GM18858 (cell line): Measurements from ENCODE around the gene MZB1.
A peak's percentile ranks its signal among the peaks of the same experiment; 100 is the strongest.
"Not testable (repeated sequence)": the region's sequence is repeated elsewhere in the genome, so short reads cannot be mapped to it uniquely, and the experiment has no call there.

Experiments
- ATAC-seq: cut with Tn5 transposase; IDR thresholded peaks from one replicate; pipeline ENCODE4 v1.9.1; 2021; ENCODE audit not compliant: unreplicated experiment

The MZB1 gene

DNA sequence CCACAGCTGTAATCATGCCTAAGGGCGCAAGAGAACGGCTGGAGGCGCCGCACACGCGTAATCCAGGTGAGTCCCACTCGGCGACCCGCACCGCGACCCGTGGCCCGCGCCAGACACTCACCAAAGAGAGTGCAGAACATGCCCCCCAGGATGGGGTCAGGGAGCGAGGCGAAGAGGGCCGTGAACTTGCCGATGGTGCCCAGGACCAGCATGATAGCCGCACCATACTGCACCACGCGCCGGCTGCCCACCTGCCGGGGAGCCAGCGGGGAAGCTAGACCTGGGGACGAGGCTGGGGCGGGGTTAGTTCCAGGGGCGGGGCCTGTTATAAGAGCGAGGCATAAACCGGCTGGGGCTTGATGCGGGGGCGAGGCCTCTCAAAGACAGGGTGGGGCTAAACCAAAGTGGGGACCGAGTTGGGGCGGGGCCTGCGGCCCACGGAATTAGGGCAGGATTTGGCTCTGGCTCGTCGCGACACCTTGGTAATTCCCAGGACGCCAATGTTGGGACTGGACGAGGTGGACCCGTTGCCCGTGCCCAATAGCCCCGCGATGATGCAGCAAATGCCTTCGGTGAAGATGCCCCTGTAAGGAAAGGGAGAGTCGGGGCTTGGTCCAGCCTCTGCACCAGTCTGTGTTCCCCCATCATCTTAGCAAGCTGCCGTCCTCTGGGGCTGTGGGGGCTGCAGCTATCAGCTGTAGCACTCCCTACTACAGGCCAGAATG, 11.4 kb downstream of the MZB1 start:
- no peak for ATAC-seq

- ATAC-seq = no peak
Measured at GRCh38 chr5:139377226-139377625, 12.5 kb downstream of the MZB1 start.

- no peak for ATAC-seq
Measured at GRCh38 chr5:139376364-139376763, 13.3 kb downstream of the MZB1 start.

GRCh38 chr5:139374909-139375308, 14.8 kb downstream of the MZB1 start:
- no peak for ATAC-seq

GRCh38 chr5:139371482-139372435, 18.0 kb downstream of the MZB1 start:
- ATAC-seq = no peak

DNA sequence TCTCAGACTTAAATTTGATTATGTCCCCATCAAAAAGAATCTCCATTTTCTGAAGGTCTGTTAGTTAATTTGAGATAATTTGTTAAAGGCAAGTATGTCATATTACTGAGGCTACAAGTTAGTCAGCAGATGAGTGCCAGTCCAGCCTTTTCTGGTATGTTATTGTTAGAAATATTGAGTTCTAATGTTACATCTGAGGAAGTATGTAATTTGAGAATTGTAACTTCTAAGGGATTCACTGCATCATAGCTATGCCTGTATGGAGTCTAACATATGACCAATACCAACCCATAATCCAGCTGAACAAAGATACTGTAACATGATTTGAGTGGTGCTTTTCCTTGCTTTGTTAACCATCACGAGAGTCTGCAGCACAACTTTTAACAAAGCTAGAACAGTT, 20.5 kb downstream of the MZB1 start:
- no peak for ATAC-seq

GRCh38 chr5:139368613-139369012, 21.1 kb downstream of the MZB1 start:
- ATAC-seq = no peak

DNA sequence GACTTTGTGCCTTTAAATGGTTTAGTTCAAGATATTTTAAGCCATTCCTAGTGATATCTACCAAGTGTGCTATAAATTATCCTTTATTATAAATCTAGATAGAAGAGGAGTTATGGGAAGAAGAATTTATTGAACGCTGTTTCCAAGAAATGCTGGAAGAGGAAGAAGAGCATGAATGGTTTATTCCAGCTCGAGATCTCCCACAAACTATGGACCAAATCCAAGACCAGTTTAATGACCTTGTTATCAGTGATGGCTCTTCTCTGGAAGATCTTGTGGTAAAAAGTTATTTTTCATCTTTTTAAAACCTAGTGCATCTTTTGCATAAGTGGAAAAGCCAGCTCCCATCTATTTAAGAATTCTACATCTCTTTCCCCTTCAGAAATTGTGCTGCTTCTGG, 25.2 kb downstream of the MZB1 start:
- ATAC-seq = no peak

DNA sequence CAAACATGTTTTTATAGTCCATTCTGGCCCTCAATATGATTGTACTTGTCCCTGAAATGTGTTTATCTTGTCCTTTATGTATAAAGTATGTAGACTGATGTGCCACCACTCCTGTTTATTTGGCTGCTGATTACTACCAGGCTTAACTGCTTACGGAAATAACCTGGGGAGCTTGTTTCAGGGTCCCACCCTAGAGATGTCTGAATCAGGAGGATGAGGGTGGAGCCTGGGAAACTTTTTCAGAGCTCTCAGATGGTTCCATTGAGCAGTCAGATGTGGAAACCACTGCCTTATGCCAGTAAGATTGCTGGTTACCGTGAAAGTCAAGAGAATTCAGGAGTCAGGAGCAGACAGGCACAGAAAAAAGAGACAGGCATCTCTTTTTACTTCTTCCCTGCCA, 25.8 kb downstream of the MZB1 start:
- no peak for ATAC-seq

DNA sequence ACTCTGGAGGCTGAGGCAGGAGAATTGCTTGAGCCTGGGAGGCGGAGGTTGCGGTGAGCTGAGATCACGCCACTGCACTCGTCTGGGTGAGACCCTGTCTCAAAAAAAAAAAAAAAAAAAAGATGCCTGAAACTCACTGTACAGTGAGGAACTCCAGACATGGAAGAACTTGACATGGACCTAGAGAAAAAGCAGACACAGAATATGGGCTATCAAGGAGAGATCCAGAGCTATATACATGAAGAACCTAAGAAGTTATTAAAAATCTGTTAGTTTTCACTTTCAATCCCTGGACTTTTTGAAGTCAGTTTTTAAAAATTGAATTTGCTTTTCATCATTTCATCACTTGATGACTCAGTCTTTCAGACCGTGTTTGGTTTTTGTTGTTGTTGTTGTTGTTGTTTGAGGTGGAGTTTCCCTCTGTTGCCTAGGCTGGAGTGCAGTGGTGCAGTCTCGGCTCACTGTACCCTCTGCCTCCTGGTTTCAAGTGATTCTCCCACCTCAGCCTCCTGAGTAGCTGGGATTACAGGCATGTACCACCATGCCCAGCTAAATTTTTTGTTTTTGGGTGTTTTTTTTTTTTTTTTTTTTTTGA, 27.8 kb downstream of the MZB1 start:
- no peak for ATAC-seq

- ATAC-seq = no peak
Measured at GRCh38 chr5:139360384-139360783, 29.3 kb downstream of the MZB1 start.

DNA sequence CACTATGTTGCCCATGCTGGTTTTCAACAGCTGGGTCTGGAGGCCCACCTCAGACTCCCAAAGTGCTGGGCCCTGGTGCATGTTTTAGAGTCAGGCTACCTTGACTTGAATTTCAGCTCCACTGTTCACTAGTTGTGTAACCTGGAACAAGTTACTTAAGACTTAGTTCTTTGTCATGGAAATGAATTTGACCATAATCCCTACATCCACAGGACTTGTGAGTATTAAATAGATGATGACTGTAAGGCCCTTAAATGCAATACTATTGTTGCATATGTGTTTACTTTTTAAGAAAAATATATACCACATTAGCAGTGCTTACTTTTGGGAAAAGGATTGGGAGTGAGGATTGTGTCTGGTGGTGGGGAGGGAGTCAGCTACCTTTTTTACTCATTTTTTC, 31.6 kb downstream of the MZB1 start:
- ATAC-seq = no peak

DNA sequence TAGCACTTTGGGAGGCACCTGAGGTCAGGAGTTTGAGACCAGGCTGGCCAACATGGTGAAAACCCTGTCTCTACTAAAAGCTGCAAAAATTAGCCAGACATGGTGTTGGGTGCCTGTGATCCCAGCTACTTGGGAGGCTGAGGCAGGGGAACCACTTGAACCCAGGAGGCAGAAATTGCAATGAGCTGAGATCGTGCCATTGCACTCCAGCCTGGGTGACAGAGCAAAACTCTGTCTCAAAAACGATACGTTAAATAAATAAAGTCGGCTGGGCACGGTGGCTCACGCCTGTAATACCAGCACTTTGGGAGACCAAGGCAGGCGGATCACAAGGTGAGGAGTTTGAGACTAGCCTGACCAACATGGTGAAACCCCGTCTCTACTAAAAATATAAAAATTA, 33.8 kb downstream of the MZB1 start:
- ATAC-seq = not testable (repeated sequence)

- no peak for ATAC-seq
Measured at GRCh38 chr5:139354186-139354585, 35.5 kb downstream of the MZB1 start.

DNA sequence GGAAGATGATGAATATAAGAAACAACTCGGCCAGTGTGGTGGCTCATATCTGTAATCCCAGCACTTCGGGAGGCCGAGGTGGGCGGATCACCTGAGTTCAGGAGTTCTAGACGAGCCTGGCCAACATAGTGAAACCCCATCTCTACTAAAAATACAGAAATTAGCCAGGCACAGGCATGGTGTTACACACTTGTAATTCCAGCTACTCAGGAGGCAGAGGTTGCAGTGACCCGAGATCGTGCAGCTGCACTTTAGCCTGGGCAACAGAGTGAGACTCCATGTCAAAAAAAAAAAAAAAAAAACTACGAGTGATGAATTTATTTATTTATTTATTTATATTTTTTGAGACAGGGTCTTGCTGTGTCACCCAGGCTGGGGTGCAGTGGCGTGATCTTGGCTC, 41.9 kb downstream of the MZB1 start:
- not testable (repeated sequence) for ATAC-seq

DNA sequence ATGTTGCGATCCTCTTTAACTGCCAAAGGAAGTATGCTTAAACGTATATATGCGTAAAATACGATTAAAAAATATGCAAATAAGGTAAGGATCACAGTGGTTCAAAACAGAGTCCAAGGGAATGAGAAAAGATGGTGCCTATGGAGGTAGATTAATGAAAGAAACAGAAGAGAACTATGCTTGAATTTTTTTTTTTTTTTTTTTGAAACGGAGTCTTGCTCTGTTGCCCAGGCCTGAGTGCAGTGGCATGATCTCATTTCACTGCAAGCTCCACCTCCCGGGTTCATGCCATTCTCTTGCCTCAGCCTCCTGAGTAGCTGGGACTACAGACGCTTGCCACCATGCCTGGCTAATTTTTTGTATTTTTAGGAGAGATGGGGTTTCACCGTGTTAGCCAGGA, 44.3 kb downstream of the MZB1 start:
- not testable (repeated sequence) for ATAC-seq

DNA sequence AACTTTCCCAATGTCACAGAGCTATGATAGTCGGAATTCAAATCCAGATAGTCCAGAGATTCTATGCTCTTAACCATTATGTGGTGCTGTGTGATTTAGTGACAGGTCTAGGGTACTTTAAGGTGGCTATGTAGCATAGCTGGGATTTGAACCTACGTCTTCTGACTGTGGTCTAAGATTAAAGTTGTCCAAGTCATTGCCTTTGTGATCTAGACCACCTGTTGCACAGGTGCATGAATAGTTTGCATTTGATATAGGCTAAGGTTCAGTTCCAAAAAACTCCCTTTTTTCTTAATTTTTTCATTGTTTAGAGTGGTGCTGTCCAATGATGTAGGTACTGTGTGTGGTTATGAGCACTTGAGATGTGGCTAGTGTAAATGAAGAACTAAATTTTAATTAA, 45.5 kb downstream of the MZB1 start:
- ATAC-seq = no peak

DNA sequence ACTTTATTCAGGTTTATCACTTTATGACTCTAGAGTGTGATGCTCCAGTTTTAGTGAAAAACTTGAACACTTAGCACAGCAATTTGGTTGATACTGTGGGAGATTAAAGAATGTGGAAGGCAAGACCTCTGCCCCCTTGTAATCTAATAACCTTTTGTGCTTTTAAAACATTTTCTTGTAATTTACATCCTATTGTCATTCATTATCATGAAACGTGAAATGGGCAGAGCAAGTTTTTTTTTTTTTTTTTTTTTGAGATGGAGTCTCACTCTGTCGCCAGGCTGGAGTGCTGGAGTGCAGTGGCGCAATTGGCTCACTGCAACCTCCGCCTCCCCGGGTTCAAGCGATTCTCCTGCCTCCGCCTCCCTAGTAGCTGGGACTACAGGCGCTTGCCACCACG, 46.2 kb downstream of the MZB1 start:
- no peak for ATAC-seq

GRCh38 chr5:139342423-139342723, 47.3 kb downstream of the MZB1 start:
- ATAC-seq = peak; percentile 23

- ATAC-seq = peak; percentile 82
Measured at GRCh38 chr5:139341689-139342422, 47.9 kb downstream of the MZB1 start, which contains the start of gene PAIP2. TSS of gene PAIP2 (plus strand) at chr5:139341854. CDS start at chr5:139363785, 21,931 bp downstream.

GRCh38 chr5:139341187-139341688, 48.5 kb downstream of the MZB1 start:
- no peak for ATAC-seq
